Naive thymus-derived CD4-positive, alpha-beta T cell (primary cell): ENCODE data around the gene SOX3. TPM values are rescaled to one million over a fixed set of nuclear protein-coding genes. Genes with fewer than 3 reads are reported as not detected.

Source experiments
- ATAC-seq: fragments of 150-1000 bp; cut with Tn5 transposase; 2 replicates; pipeline ENCODE4 v1.10.0; 2021; ENCODE audit warnings: mild to moderate bottlenecking, moderate library complexity
- CTCF ChIA-PET: fragments of 350-600 bp; sonication (Branson Sonifier 250); formaldehyde crosslinking; loops from one replicate; lab custom pipeline; 2021; ENCODE audit warnings: antibody characterized with exemption; lab: Charles Lee
- POLR2A ChIA-PET: fragments of 350-600 bp; sonication (Branson Sonifier 250); formaldehyde crosslinking; loops from one replicate; lab custom pipeline; 2021; ENCODE audit warnings: antibody characterized with exemption, inconsistent platforms; lab: Charles Lee
- DNase-seq, 9 donors: peaks; one replicate each; pipeline versions ENCODE4 v3.0.0 to v3.0.0-alpha.2; 2020 to 2022; ENCODE audit warnings: mixed read lengths in 1 of 9
- H3K27ac ChIP-seq: one replicate; pipeline ENCODE4 v1.7.0; 2013; ENCODE audit warnings: mild to moderate bottlenecking, low read depth, low read length, moderate library complexity
- H3K27me3 ChIP-seq, 2 donors: one replicate each; pipeline ENCODE4 v1.7.0; 2013; ENCODE audit warnings: low read length in 2 of 2, mild to moderate bottlenecking in 2 of 2, moderate library complexity in 2 of 2; ENCODE audit not compliant: control insufficient read depth in 2 of 2, insufficient read depth in 2 of 2
- H3K36me3 ChIP-seq, 3 experiments: 1 replicate in 2 of 3; 2 replicates in 1 of 3; pipeline ENCODE4 v1.7.0; 2013; ENCODE audit warnings: low read length in 3 of 3, mild to moderate bottlenecking in 3 of 3, moderate library complexity in 1 of 3; ENCODE audit not compliant: insufficient read depth in 3 of 3, control insufficient read depth in 2 of 3
- H3K4me1 ChIP-seq, 2 donors: one replicate each; pipeline ENCODE4 v1.7.0; 2013; ENCODE audit warnings: low read length in 2 of 2, mild to moderate bottlenecking in 2 of 2, moderate library complexity in 1 of 2; ENCODE audit not compliant: control insufficient read depth in 2 of 2, insufficient read depth in 2 of 2
- H3K4me3 ChIP-seq: 2 replicates; pipeline ENCODE4 v1.7.0; 2013; ENCODE audit warnings: mild to moderate bottlenecking, low read length
- H3K9me3 ChIP-seq, 3 experiments: 1 replicate in 2 of 3; 2 replicates in 1 of 3; pipeline ENCODE4 v1.7.0; 2013; ENCODE audit warnings: low read length in 3 of 3; ENCODE audit not compliant: control insufficient read depth in 2 of 3
- H3K27ac Mint-ChIP-seq, 9 donors: one replicate each; pipeline ENCODE4 v1.8.0; 2020 to 2022; ENCODE audit warnings: mixed read lengths in 9 of 9, mild to moderate bottlenecking in 8 of 9, moderate library complexity in 5 of 9, inconsistent platforms in 2 of 9
- H3K27me3 Mint-ChIP-seq, 5 donors: one replicate each; pipeline ENCODE4 v1.8.0; 2021 to 2022; ENCODE audit warnings: mixed read lengths in 5 of 5, mild to moderate bottlenecking in 1 of 5
- H3K36me3 Mint-ChIP-seq, 5 donors: one replicate each; pipeline ENCODE4 v1.8.0; 2020 to 2022; ENCODE audit warnings: mixed read lengths in 5 of 5, mild to moderate bottlenecking in 3 of 5, inconsistent platforms in 1 of 5
- H3K4me1 Mint-ChIP-seq, 7 donors: one replicate each; pipeline ENCODE4 v1.8.0; 2020 to 2022; ENCODE audit warnings: mixed read lengths in 7 of 7, mild to moderate bottlenecking in 3 of 7, inconsistent platforms in 1 of 7
- H3K4me3 Mint-ChIP-seq, 10 donors: one replicate each; pipeline ENCODE4 v1.8.0; 2020 to 2022; ENCODE audit warnings: mild to moderate bottlenecking in 10 of 10, mixed read lengths in 10 of 10, moderate library complexity in 6 of 10, inconsistent platforms in 2 of 10
- H3K9me3 Mint-ChIP-seq, 11 donors: one replicate each; pipeline ENCODE4 v1.8.0; 2020 to 2022; ENCODE audit warnings: mixed read lengths in 11 of 11, mild to moderate bottlenecking in 4 of 11, inconsistent platforms in 1 of 11, moderate library complexity in 1 of 11
- intact Hi-C, 2 donors: fragments of 100-400 bp; cut with micrococcal nuclease; formaldehyde crosslinking; loops; one replicate each; pipeline ENCODE4 v1.15.1; 2023
- polyA plus RNA-seq, 2 donors: library from polyadenylated mRNA; unstranded; fragments of 300-500 nt; fragmentation: Illumina TruSeq; gene quantifications; one replicate each; pipeline ENCODE4 v1.2.3, GENCODE V29; 2021
- total RNA-seq, 6 experiments: library from RNA in 5 of 6; stranded (reverse) in 5 of 6; gene quantifications; 1 replicate in 5 of 6; 2 replicates in 1 of 6; pipeline ENCODE4 v1.2.3 and lab custom pipeline; 2021 to 2026

SOX3 gene
- total and polyA plus RNA-seq, 7 experiments from 2014 or later: not detected

DNA sequence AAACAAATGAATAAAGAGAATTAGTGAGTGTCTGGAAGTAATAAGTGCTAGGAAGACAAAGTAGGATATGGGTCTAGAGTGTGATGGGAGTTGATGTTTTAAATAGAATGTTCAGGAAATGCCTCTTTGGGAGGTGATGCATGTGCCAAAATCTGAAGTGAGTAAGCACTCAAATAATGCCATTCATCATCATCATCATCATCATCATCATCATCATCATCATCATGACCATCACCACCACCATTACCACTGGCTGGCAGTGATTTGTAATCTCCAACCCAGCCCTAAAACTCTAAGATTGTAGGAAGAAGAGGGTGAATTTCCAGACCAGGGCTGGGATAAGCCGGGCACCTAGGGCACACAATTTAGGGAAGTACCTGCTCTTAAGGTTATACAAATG lies 9.7 kb upstream of the SOX3 start:
- Mint-ChIP-seq H3K9me3 (peaks cover 0 to 3% (median 0%) of the 10 kb centered on the region in 11 donors), H3K4me1 (no peaks in the 10 kb centered on the region), H3K4me3 (no peak overlapping the region), H3K36me3 (no peaks in the 10 kb centered on the region), H3K27ac (no peak overlapping the region), H3K27me3 (peaks cover 11 to 19% (median 17%) of the 10 kb centered on the region in 5 donors)
- H3K4me3 ChIP-seq: no peak overlapping the region
- POLR2A ChIA-PET: no interaction called here
- intact Hi-C loops: no loop called here
- CTCF ChIA-PET: no interaction called here
- no peaks in the 10 kb centered on the region for H3K9me3 ChIP-seq
- no peaks in the 10 kb centered on the region for H3K4me1 ChIP-seq
- ATAC-seq: no peak
- H3K27ac ChIP-seq: no peak overlapping the region
- H3K27me3 ChIP-seq: no peaks in the 10 kb centered on the region
- H3K36me3 ChIP-seq: no peaks in the 10 kb centered on the region
- no peak for DNase-seq

DNA sequence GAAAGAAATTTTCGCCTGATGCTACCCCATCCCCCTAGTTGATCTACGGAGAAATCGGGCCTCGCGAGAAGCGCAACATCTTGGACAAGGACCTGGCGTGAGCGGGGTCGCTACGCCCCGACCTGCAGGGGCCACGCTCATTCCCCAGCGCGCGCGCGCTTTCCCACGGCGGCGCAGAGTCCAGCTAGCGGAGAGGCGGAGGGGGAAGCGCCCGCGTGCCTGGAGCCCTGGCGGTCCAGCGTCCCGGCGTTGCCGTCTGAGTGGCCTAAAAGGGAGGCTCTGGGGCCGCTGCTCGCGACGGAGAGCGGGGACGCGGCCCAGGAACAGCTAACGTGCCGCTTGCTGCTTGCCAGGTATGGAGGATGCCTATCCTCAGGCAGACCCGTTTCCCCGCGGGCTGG lies 6.0 kb upstream of the SOX3 start:
- DNase-seq: no peak
- Histone ChIP-seq H3K4me1 (no peaks in the 10 kb centered on the region), H3K36me3 (no peaks in the 10 kb centered on the region), H3K4me3 (no peak overlapping the region), H3K27me3 (no peaks in the 10 kb centered on the region), H3K27ac (no peak overlapping the region), H3K9me3 (no peaks in the 10 kb centered on the region)
- CTCF ChIA-PET: no interaction called here
- no peak overlapping the region for H3K4me3 Mint-ChIP-seq
- H3K27ac Mint-ChIP-seq: no peak overlapping the region
- POLR2A ChIA-PET: no interaction called here
- peaks cover 16 to 47% (median 33%) of the 10 kb centered on the region in 5 donors for H3K27me3 Mint-ChIP-seq
- peaks cover 0 to 4% (median 0%) of the 10 kb centered on the region in 7 donors for H3K4me1 Mint-ChIP-seq
- no peaks in the 10 kb centered on the region for H3K36me3 Mint-ChIP-seq
- intact Hi-C loops: no loop called here
- H3K9me3 Mint-ChIP-seq: peaks cover 0 to 3% (median 0%) of the 10 kb centered on the region in 11 donors
- no peak for ATAC-seq

DNA sequence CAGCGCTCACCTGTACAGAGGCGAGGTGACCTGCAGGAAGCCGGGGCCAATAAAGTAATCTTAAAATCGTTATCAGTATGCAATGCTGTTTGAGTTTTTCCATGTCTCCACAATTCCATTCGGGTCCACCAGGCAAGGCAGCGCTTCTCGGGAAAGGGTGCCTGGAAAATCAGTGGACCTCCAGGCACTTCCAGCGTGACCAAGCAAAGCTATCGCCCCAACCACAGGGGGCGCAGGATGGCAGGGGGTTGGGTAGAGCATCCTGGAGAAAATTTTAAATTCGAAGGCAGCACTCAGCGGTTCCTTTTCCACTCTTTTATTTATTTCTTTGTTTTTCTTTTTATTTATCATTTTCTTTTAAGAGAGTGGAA lies 5.4 kb upstream of the SOX3 start:
- no peak overlapping the region for H3K4me3 ChIP-seq
- POLR2A ChIA-PET: no interaction called here
- H3K36me3 ChIP-seq: no peaks in the 10 kb centered on the region
- Mint-ChIP-seq H3K4me1 (peaks cover 0 to 8% (median 0%) of the 10 kb centered on the region in 7 donors), H3K27ac (no peak overlapping the region), H3K36me3 (no peaks in the 10 kb centered on the region), H3K9me3 (peaks cover 0 to 3% (median 0%) of the 10 kb centered on the region in 11 donors), H3K27me3 (peaks cover 16 to 51% (median 33%) of the 10 kb centered on the region in 5 donors), H3K4me3 (no peak overlapping the region)
- no peaks in the 10 kb centered on the region for H3K4me1 ChIP-seq
- CTCF ChIA-PET: no interaction called here
- H3K27me3 ChIP-seq: no peaks in the 10 kb centered on the region
- ATAC-seq (no peak), DNase-seq (no peak)
- no peaks in the 10 kb centered on the region for H3K9me3 ChIP-seq
- intact Hi-C loops: no loop called here
- H3K27ac ChIP-seq: no peak overlapping the region

DNA sequence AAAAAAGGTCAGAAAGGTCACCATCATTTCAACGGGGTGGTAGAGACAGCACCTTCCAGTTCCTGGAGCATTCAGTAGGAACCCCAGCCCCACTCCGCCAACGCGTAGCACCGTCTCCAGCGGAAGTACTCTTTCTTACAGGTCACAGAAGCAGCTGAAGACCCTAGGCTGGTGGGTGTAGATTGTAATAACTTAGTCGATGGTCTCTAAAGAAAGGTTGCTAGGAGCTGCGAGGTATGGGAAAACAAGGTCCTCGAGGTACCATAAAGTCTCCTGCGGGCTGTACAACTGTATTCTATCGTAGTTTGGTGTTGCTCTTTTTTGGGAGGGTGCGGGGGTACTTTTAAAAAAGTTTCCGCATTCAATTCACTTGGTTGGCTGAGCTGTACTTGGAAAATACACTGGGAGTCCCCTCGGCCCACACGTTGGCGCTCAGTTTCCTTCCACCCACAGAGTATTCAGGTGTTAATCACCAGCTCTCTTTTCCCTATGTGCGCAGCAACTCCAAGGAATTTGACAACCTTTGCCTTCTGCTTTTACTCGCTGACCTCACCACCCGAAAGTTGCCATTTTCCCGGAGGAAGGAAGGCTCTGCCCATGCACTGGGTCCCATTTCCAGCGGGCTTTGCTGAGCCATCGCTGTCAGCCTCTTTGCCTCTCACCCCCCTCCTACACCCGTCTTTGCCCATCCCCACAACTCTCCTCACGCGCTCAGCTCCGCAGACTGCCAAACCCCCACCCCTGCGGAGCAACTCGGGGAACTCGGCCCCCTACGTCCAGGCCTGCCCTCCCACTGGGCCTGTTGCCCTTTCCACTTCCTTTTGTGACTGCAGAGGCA lies 4.8 kb upstream of the SOX3 start:
- peaks cover 16 to 56% (median 33%) of the 10 kb centered on the region in 5 donors for H3K27me3 Mint-ChIP-seq
- intact Hi-C loops: no loop called here

DNA sequence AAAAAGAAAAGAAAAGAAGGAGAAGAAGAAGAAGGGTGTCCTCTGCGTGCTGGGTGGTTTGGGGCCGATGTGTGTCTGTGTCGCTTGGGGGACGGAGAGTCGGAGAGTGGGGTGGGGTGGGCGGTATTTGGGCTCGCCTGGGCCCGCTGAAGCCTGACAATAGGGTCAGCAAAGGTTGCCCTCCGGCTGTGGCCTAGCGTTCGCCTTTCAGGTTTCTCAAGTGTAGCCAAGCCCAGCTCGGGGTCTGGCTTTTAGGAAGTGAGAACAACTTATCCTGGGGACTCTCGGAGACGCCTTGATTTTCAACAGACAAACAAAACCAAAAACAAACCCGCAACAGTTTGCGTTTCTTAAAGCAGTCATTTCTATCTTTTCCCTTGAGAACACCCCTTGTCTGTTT lies 4.1 kb upstream of the SOX3 start:
- H3K4me1 Mint-ChIP-seq: peaks cover 0 to 8% (median 0%) of the 10 kb centered on the region in 7 donors
- H3K4me3 Mint-ChIP-seq: no peak overlapping the region
- intact Hi-C loops: no loop called here
- Histone ChIP-seq H3K4me1 (no peaks in the 10 kb centered on the region), H3K27ac (no peak overlapping the region), H3K4me3 (no peak overlapping the region), H3K27me3 (no peaks in the 10 kb centered on the region), H3K36me3 (no peaks in the 10 kb centered on the region), H3K9me3 (no peaks in the 10 kb centered on the region)
- H3K36me3 Mint-ChIP-seq: no peaks in the 10 kb centered on the region
- no peak for DNase-seq
- CTCF ChIA-PET: no interaction called here
- no peak for ATAC-seq
- peaks cover 0 to 3% (median 0%) of the 10 kb centered on the region in 11 donors for H3K9me3 Mint-ChIP-seq
- H3K27ac Mint-ChIP-seq: no peak overlapping the region
- POLR2A ChIA-PET: no interaction called here
- peaks cover 16 to 57% (median 31%) of the 10 kb centered on the region in 5 donors for H3K27me3 Mint-ChIP-seq

More for the DNA sequence above, 4.8 kb upstream of the SOX3 start:
- H3K27ac ChIP-seq: no peak overlapping the region
- Mint-ChIP-seq H3K27ac (no peak overlapping the region), H3K36me3 (no peaks in the 10 kb centered on the region), H3K9me3 (peaks cover 0 to 3% (median 0%) of the 10 kb centered on the region in 11 donors), H3K4me1 (peaks cover 0 to 8% (median 0%) of the 10 kb centered on the region in 7 donors), H3K4me3 (no peak overlapping the region)
- CTCF ChIA-PET: no interaction called here
- ATAC-seq (no peak), DNase-seq (no peak)
- H3K9me3 ChIP-seq: no peaks in the 10 kb centered on the region
- H3K36me3 ChIP-seq: no peaks in the 10 kb centered on the region
- POLR2A ChIA-PET: no interaction called here
- no peaks in the 10 kb centered on the region for H3K27me3 ChIP-seq
- H3K4me1 ChIP-seq: no peaks in the 10 kb centered on the region
- H3K4me3 ChIP-seq: no peak overlapping the region

DNA sequence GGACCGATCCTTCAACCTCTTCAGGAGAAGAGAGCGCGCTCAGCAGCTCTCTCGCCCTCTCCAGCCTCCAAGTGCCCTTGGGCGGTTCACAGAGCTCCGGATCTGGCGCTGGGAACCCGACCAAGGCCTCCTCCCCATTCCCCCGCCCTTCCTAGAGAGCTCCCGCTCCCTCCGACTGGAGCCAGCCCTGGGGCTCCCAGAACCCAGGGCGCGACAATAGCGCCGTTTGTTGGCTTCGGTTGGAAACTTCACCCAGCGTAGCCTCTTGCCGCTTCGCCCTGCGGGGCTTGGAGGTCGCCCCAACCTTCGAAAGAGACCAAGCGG lies 3.1 kb upstream of the SOX3 start:
- Histone ChIP-seq H3K9me3 (no peaks in the 10 kb centered on the region), H3K4me3 (no peak overlapping the region), H3K36me3 (no peaks in the 10 kb centered on the region), H3K27ac (no peak overlapping the region), H3K27me3 (no peaks in the 10 kb centered on the region), H3K4me1 (no peaks in the 10 kb centered on the region)
- ATAC-seq (no peak), DNase-seq (no peak)
- Mint-ChIP-seq H3K36me3 (no peaks in the 10 kb centered on the region), H3K4me3 (no peak overlapping the region), H3K27ac (no peak overlapping the region), H3K27me3 (peaks cover 16 to 62% (median 36%) of the 10 kb centered on the region in 5 donors), H3K4me1 (peaks cover 0 to 12% (median 2%) of the 10 kb centered on the region in 7 donors), H3K9me3 (peaks cover 0 to 3% (median 0%) of the 10 kb centered on the region in 11 donors)
- intact Hi-C loops: no loop called here
- CTCF ChIA-PET: no interaction called here
- POLR2A ChIA-PET: no interaction called here
